ENCODE measurements around the gene DENND4C.
A peak's percentile ranks its signal among the peaks of the same experiment; 100 is the strongest.

DENND4C gene

DNA sequence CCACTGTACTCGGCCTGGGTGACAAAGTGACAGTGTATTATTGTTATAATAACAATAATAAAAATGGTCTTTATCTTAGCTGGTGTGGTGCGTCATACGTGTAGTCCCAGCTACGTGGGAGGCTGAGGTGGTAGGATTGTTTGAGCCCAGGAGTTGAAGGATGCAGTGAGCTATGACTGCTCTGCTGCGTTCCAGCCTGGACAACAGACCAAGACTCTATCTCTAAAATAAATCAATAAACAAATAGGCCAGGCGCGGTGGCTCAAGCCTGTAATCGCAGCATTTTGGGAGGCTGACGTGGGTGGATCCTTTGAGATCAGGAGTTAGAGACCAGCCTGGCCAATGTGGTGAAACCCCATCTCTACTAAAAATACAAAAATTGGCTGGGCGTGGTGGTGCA, 9.2 kb upstream of the DENND4C start:
- no peak for DNase-seq (ENCODE audit: low read depth)
- TF ChIP-seq, protein P1, sequence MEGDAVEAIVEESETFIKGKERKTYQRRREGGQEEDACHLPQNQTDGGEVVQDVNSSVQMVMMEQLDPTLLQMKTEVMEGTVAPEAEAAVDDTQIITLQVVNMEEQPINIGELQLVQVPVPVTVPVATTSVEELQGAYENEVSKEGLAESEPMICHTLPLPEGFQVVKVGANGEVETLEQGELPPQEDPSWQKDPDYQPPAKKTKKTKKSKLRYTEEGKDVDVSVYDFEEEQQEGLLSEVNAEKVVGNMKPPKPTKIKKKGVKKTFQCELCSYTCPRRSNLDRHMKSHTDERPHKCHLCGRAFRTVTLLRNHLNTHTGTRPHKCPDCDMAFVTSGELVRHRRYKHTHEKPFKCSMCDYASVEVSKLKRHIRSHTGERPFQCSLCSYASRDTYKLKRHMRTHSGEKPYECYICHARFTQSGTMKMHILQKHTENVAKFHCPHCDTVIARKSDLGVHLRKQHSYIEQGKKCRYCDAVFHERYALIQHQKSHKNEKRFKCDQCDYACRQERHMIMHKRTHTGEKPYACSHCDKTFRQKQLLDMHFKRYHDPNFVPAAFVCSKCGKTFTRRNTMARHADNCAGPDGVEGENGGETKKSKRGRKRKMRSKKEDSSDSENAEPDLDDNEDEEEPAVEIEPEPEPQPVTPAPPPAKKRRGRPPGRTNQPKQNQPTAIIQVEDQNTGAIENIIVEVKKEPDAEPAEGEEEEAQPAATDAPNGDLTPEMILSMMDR (IDR thresholded peaks at IDR 0.05; ENCODE audit: low read length, missing control alignments) = no peak
- no peak overlapping the region for H3K4me3 ChIP-seq (replicated peaks; ENCODE audit: low read depth, low read length)

DNA sequence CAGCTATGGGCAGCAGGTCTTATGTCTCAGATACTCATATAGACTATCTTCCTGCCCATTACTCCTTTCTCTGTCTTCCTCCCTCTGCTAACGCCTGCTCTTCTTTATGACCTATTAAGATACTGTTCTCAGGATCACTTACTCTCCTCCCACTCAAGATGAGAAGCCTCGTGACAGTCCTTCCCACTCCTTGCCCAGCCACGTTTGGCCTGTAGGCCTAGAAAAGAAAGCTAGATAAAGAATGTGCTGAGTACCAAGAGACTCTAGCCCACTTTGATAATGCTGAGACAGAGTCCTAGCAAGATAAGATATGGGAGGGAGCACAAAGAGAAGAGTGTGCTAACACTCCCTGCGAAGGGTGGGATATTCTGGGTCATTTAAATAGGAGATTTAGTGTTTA, 6.8 kb upstream of the DENND4C start:
- TF ChIP-seq, protein P1 (IDR thresholded peaks at IDR 0.05; ENCODE audit: low read length, missing control alignments) = no peak
- no peak for DNase-seq (ENCODE audit: low read depth)
- no peak overlapping the region for H3K4me3 ChIP-seq (replicated peaks; ENCODE audit: low read depth, low read length)

DNA sequence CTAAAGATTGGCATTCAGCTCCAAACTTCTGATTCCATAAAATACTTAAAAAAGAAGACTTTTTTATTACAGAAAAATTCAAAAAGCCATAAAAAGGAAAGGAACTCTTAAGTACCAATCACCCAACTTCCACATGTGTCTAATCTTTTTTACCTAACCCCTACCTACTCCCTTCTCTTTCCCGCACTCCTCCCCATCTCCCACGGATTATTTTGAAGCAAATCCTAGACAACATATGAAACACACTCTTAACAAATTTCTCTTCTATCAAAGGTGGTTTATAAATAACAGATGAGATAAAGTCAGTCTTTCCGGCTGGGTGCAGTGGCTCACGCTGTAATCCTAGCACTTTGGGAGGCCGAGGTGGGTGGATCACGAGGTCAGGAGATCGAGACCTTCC, 5.9 kb upstream of the DENND4C start:
- TF ChIP-seq, protein P1 (IDR thresholded peaks at IDR 0.05; ENCODE audit: low read length, missing control alignments) = no peak
- DNase-seq (ENCODE audit: low read depth) = no peak
- no peak overlapping the region for H3K4me3 ChIP-seq (replicated peaks; ENCODE audit: low read depth, low read length)

DNA sequence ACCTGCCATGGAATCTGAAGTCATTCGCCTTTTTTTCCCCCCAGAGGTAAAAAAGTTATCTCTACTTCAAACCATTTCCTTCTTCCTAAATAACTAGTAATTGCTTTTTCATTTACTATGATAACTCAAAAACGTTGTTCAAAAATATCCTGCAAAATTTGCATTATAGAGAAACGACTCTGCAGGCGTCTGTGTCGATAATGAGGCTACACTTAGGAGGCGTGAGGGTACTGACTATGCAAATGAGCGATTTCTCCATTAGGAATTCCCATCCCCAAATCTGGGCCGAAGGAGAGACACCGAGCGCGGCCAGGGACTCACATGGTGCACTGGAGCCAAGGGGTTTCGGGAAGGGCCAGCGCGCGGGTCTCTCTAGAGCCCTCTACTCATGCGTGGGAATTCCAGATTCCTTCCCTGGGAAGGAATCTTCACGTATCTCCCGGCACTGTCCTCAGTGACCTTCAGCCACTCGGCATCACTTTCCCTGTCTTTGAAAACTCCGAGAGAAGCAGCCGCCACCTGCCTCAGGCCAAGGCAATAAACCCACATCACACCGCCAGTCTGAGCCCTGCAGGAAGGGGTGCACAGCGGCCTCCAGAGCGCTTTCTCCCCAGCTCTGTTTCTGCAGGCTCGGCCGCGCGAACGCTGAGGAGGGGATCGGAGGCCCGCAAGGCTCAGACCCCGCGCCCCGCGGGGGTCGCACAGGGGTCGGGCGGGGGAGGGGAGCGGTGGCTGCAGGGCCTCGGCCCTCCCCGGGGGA, 718 bp upstream of the DENND4C start:
- peak overlapping the region; percentile 86 for H3K4me3 ChIP-seq (replicated peaks; ENCODE audit: low read depth, low read length)
- TF ChIP-seq, protein P1 (IDR thresholded peaks at IDR 0.05; ENCODE audit: low read length, missing control alignments) = no peak
- no peak for DNase-seq (ENCODE audit: low read depth)

DNA sequence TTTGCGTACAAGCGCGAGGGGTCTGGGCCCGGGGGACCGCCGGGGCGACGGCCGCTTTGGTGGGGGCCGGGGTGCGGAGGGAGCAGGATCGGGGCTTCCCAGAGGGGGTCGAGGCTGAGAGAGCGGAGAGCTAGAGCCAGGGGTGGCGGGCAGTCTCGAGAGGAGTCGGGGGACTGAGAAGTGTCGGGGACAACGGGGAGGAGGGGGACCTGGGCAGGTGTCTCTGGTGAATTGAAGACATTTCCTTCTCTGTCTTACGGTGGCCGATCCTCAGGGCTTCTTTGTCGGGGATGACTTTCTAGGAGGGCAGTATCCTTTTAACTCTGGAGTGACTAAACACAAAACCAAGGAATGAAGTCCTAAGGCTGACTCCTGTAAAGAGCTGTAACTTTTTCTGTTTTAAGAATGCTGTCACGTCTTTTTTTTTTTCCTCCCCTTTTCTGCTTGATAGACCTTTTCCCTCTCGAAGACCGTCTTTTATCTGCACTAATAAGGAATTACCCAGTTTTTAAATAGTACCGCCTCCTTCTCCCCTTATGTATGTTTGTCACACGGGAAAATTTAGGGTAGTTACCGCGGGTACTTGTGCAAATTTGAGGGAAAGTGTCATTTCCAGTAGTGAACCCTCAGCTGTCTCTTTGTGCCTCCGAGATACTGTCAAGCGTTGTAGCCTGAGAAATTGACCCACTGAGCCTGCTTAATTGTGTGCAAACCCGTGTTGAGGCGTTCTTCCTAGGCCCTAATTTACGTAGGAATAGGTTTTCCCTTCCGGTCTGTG, 822 bp downstream of the DENND4C start:
- peak; percentile 14 for DNase-seq (ENCODE audit: low read depth)
- H3K4me3 ChIP-seq (replicated peaks; ENCODE audit: low read depth, low read length) = peak overlapping the region; percentile 86
- TF ChIP-seq, protein P1 (IDR thresholded peaks at IDR 0.05; ENCODE audit: low read length, missing control alignments) = no peak

DNA sequence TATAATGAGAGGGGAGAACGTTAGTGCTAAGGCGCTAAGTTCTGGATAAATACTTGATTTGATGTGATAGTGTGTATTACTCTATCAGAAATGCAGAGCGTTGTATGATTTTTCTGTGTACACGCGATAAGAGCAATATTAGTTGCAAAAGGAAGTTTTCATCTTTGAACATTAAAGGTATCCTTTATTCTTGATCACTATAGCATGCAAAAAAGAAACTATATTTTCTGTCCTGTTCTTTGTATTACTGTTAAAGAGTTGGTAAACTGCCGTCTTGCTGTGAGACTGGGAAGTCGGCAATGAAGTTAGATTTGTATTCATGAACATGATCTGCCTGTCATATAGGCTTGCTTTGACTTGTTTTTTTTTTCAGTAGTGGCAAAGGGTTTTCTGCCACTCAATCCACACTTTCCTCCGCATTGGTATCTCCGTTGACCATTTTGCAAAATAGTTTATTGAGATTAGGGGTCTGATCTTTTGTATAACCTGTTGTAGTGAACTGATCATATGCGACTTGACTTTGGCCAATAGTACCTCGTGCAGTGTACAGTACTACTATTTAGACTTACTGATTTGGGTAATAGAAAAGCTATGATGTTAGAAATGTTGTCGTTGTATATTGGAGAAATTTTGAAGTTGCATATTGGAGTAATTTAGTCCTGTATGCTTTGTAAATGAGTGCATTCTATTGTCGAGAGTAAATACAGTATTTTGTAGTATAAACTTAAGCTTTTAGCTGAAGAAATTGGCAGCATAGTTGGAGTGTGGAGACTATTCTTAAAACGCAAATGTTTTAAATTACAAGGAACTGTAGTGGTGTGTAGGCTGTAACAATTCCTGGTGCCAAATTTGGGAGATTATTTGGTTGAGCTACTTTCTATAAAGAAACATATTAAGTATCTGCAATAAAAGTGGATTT, 1.7 kb downstream of the DENND4C start:
- DNase-seq (ENCODE audit: low read depth) = peak; percentile 13
- TF ChIP-seq, protein P1 (IDR thresholded peaks at IDR 0.05; ENCODE audit: low read length, missing control alignments) = no peak
- peak overlapping the region; percentile 86 for H3K4me3 ChIP-seq (replicated peaks; ENCODE audit: low read depth, low read length)

Data from fibroblast of pulmonary artery (primary cell).